ENCODE data around the gene INSYN2B.

The INSYN2B gene

GRCh38 chr5:169988206-169988605, 7.9 kb upstream of the INSYN2B start:
- no peak overlapping the region for H3K4me3 ChIP-seq (ENCODE audit: low read depth, low read length)
- DNase-seq (ENCODE audit: low read depth): no peak
- TF ChIP-seq, protein P1, sequence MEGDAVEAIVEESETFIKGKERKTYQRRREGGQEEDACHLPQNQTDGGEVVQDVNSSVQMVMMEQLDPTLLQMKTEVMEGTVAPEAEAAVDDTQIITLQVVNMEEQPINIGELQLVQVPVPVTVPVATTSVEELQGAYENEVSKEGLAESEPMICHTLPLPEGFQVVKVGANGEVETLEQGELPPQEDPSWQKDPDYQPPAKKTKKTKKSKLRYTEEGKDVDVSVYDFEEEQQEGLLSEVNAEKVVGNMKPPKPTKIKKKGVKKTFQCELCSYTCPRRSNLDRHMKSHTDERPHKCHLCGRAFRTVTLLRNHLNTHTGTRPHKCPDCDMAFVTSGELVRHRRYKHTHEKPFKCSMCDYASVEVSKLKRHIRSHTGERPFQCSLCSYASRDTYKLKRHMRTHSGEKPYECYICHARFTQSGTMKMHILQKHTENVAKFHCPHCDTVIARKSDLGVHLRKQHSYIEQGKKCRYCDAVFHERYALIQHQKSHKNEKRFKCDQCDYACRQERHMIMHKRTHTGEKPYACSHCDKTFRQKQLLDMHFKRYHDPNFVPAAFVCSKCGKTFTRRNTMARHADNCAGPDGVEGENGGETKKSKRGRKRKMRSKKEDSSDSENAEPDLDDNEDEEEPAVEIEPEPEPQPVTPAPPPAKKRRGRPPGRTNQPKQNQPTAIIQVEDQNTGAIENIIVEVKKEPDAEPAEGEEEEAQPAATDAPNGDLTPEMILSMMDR (IDR thresholded peaks at IDR 0.05; ENCODE audit: low read depth, low read length): no peak
- TF ChIP-seq POLR2A (IDR thresholded peaks at IDR 0.05; ENCODE audit: extremely low read depth, insufficient read length) (no peak), MYC (IDR thresholded peaks at IDR 0.05; ENCODE audit: low read depth, low read length) (no peak)
- TF ChIP-seq, protein P2, sequence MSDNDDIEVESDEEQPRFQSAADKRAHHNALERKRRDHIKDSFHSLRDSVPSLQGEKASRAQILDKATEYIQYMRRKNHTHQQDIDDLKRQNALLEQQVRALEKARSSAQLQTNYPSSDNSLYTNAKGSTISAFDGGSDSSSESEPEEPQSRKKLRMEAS (IDR thresholded peaks at IDR 0.05; ENCODE audit: low read depth, low read length): no peak

DNA sequence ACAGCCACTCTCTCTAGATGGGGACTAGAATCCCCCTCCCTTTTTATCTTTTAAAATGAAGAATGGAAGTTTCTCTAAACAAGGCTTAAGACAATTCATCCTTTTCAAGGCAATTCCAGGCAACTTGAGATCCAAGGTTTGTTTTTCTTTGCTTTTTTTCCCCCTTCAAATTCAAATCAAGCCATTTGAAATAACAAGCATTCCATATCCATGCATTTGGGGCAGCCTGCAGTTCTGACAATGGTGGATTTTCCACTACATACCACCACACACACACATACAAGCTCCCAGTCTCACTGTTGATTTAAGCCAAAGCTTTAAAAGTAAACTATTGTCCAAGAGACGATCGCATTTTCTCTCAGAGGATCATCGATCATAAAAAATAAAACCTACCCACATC, 424 bp downstream of the INSYN2B start:
- DNase-seq (ENCODE audit: low read depth): no peak
- TF ChIP-seq, protein P1 (IDR thresholded peaks at IDR 0.05; ENCODE audit: low read depth, low read length): no peak
- TF ChIP-seq MYC (IDR thresholded peaks at IDR 0.05; ENCODE audit: low read depth, low read length) (no peak), POLR2A (IDR thresholded peaks at IDR 0.05; ENCODE audit: extremely low read depth, insufficient read length) (no peak)
- TF ChIP-seq, protein P2 (IDR thresholded peaks at IDR 0.05; ENCODE audit: low read depth, low read length): no peak
- H3K4me3 ChIP-seq (ENCODE audit: low read depth, low read length): no peak overlapping the region

GRCh38 chr5:169978714-169979113, 1.6 kb downstream of the INSYN2B start:
- TF ChIP-seq MYC (IDR thresholded peaks at IDR 0.05; ENCODE audit: low read depth, low read length): no peak
- TF ChIP-seq, protein P1 (IDR thresholded peaks at IDR 0.05; ENCODE audit: low read depth, low read length): no peak
- no peak for TF ChIP-seq POLR2A (IDR thresholded peaks at IDR 0.05; ENCODE audit: extremely low read depth, insufficient read length)
- TF ChIP-seq, protein P2 (IDR thresholded peaks at IDR 0.05; ENCODE audit: low read depth, low read length): no peak
- no peak for DNase-seq (ENCODE audit: low read depth)
- H3K4me3 ChIP-seq (ENCODE audit: low read depth, low read length): no peak overlapping the region

GRCh38 chr5:169974121-169974770, 6.0 kb downstream of the INSYN2B start:
- TF ChIP-seq POLR2A (IDR thresholded peaks at IDR 0.05; ENCODE audit: extremely low read depth, insufficient read length) (no peak), MYC (IDR thresholded peaks at IDR 0.05; ENCODE audit: low read depth, low read length) (no peak)
- TF ChIP-seq, protein P1 (IDR thresholded peaks at IDR 0.05; ENCODE audit: low read depth, low read length): no peak
- TF ChIP-seq, protein P2 (IDR thresholded peaks at IDR 0.05; ENCODE audit: low read depth, low read length): no peak
- DNase-seq (ENCODE audit: low read depth): no peak

GRCh38 chr5:169973056-169973455, 7.2 kb downstream of the INSYN2B start:
- no peak for DNase-seq (ENCODE audit: low read depth)
- no peak overlapping the region for H3K4me3 ChIP-seq (ENCODE audit: low read depth, low read length)
- TF ChIP-seq POLR2A (IDR thresholded peaks at IDR 0.05; ENCODE audit: extremely low read depth, insufficient read length) (no peak), MYC (IDR thresholded peaks at IDR 0.05; ENCODE audit: low read depth, low read length) (no peak)
- TF ChIP-seq, protein P1 (IDR thresholded peaks at IDR 0.05; ENCODE audit: low read depth, low read length): no peak
- TF ChIP-seq, protein P2 (IDR thresholded peaks at IDR 0.05; ENCODE audit: low read depth, low read length): no peak

More at GRCh38 chr5:169974121-169974770, 6.0 kb downstream of the INSYN2B start:
- no peak overlapping the region for H3K4me3 ChIP-seq (ENCODE audit: low read depth, low read length)
